NCI-H345 treated with DMSO at 0.1 percent for 48 hours (cell line): ENCODE results near the gene DLST.

ENCODE experiments used
- DNase-seq: peaks from one replicate; lab custom pipeline; 2025; ENCODE audit not compliant: unreplicated experiment; lab: John Stamatoyannopoulos, UW

Gene DLST

GRCh38 chr14:74938531-74939495, 57.1 kb downstream of the DLST start:
- DNase-seq = no peak

- DNase-seq = no peak
Observed at GRCh38 chr14:74940956-74941565, 59.3 kb downstream of the DLST start.

GRCh38 chr14:74941676-74942097, 60.0 kb downstream of the DLST start:
- DNase-seq = no peak

DNA sequence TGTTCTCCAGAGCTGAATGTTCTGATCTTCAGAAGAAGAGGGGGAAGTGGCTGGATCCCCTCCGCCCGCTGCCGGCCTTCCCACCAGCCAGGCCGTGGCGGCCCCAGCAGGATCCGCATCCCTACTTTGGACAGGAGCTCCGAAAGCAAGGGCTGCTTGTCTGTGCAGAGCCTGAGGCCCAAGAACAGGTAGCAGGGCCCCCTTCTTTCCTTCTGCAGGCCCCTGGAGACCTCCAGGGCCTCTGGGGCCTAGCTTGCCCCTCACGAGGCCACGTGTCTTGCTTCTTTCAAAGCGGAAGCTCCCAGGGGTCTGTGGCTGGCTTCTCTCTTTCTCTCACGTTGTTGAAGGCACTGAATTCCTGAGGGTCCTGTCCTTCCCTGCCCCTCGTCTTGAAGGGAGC, 60.5 kb downstream of the DLST start:
- DNase-seq = no peak

- no peak for DNase-seq
Observed at GRCh38 chr14:74942608-74943007, 60.9 kb downstream of the DLST start.

DNA sequence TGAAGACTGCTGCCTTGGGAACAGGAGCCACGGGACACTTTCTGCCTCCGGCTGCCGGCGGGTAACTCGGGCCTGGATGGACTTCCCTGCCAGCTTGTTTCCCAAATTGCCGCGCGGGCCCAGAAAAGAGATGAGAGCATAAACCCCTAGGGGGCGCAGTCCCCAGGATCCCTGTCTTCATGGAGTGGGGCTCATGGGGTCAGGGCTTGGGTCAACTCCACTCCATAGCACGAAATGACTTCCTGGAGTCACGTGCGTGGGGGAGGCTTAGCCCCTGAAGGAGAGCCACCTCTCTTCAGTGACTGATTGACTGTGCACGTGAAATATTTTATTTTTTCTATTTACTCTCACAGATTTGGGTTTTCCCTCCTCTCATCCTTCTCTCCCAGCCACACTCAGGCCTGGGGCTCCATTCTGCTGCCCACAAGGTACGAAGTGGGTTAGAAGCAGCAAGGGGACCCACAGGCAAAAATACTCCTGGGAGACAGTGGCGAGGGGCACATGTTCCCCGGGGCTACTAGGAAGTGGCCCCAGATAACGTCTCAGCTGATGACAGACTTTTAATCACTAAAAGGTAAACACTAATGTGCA, 63.6 kb downstream of the DLST start:
- no peak for DNase-seq

GRCh38 chr14:74945852-74946658, 64.3 kb downstream of the DLST start:
- peak; percentile 27 for DNase-seq

DNA sequence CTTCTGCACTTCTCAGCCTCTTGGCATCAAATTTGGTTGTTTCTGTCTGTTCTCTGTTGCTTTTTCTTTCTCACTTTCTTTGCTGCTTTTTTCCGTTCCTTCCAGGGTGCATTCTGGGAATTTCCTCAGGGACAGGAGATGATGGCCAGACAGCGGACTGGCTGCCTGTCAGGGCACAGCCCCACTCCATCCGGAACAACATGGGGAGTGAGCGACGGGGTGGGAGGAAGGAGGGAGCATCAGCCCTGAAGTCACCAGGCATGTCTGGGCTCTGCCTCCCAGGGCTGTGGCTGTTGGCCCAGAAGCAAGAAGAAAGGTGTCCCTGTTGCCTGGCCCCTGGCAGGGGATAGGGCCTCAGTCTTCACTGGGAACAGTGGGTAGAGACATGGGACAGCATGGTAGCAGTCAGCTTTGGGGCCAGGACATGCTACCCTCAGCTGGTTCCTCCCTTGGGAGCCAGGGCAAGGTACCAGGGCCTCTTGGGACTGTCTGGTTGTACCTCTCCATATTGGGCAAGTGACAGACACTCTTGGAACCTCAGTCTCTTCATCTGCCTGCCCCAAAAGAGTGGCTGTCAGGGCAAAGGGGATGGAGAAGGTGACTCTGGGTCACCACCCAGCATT, 65.1 kb downstream of the DLST start:
- no peak for DNase-seq

- DNase-seq = no peak
Observed at GRCh38 chr14:74947353-74948227, 65.9 kb downstream of the DLST start.

DNA sequence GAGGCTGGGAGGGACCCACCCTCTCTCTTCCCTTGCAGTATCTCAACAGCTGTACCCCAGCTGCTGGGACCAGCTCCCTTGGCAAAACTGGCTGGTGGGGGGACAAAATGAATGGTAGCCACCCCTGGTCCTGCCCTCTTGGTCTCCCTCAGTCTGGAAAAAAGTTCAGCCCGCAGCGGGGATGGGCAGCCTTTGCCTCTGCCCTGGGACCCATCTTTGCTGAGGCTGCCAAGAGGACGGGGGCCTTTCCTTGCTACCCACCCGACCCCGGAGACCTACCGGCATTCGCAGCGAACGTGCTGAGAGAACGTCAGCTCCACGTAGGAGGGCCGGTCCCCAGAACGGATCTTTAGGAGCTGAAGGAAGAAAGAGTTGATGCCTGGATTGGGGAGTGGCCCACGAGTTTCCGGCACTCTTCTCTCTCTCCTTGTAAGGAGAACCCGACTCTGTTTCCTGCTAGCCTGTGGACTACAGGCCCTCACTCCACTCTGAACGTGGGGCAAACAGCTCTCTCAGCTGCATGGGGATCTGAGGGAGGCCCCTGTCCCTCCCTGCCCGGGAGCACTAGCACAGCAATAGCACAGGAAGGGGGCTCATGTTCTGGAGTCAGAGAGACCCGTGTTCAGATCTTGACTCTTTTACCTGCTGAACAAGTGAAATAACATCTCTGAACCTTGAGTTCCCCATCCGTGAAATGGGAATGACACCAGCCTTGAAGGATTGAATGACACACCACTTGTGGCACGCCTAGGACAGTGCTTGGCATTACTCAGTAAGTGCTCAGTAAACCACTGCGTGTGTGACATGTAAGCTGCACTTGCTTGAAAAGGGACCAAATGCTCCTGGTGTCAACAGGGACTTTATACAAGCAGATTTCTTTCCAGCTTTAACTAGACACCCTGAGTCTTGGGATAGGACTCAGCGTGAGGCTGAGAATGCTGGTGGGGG, 66.8 kb downstream of the DLST start:
- no peak for DNase-seq

DNA sequence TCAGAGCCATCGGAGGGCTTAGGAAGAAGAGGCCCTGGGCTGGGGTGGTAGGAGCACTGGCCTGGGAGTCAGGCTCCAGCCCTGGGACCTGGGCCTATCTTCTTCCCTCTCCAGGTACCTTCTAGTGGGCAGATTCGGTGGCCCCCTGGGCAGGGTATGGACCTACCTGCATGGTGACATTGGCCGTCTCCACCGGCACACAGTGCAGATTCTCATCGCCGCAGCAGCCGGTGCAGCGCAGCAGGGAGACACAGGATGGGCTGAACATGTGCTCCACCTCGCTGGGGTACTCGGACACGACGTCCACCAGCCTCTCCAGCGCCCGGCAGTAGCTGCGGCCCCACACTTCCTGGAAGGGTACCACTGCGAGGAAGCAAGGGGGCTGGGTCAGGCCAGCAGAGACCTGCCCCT, 67.5 kb downstream of the DLST start:
- DNase-seq = no peak

- DNase-seq = no peak
Observed at GRCh38 chr14:74949859-74950573, 68.3 kb downstream of the DLST start.

GRCh38 chr14:74950795-74951442, 69.2 kb downstream of the DLST start:
- no peak for DNase-seq

GRCh38 chr14:74951443-74952179, 69.9 kb downstream of the DLST start:
- DNase-seq = no peak

- DNase-seq = no peak
Observed at GRCh38 chr14:74952180-74952665, 70.5 kb downstream of the DLST start.

- DNase-seq = peak; percentile 18
Observed at GRCh38 chr14:74952697-74953484, 71.2 kb downstream of the DLST start.
